Central memory CD8-positive, alpha-beta T cell (primary cell): ENCODE measurements around the gene CD209.
A peak's percentile ranks its signal among the peaks of the same experiment; 100 is the strongest.
"Not testable (repeated sequence)": the region's sequence is repeated elsewhere in the genome, so short reads cannot be mapped to it uniquely, and the experiment has no call there.

ENCODE experiments used
- ATAC-seq: fragments of 150-1000 bp; cut with Tn5 transposase; replicated peaks from 2 replicates; pipeline ENCODE4 v1.10.0; 2022; ENCODE audit warnings: mild to moderate bottlenecking, moderate FRiP score, moderate number of reproducible peaks; ENCODE audit not compliant: poor library complexity, severe bottlenecking; ENCODE audit errors: extremely low read depth
- DNase-seq, 2 donors: peaks; one replicate each; pipeline ENCODE4 v3.0.0; 2021; ENCODE audit warnings: low spot score in 2 of 2
- H3K27ac Mint-ChIP-seq: one replicate; pipeline ENCODE4 v1.8.0; 2022; ENCODE audit warnings: low read depth, mild to moderate bottlenecking, moderate library complexity, mixed read lengths
- H3K27me3 Mint-ChIP-seq: one replicate; pipeline ENCODE4 v1.8.0; 2022; ENCODE audit warnings: mixed read lengths
- H3K36me3 Mint-ChIP-seq: one replicate; pipeline ENCODE4 v1.8.0; 2022; ENCODE audit warnings: mild to moderate bottlenecking, moderate library complexity, mixed read lengths; ENCODE audit not compliant: insufficient read depth
- H3K4me1 Mint-ChIP-seq: one replicate; pipeline ENCODE4 v1.8.0; 2022; ENCODE audit warnings: mixed read lengths
- H3K4me3 Mint-ChIP-seq: one replicate; pipeline ENCODE4 v1.8.0; 2022; ENCODE audit warnings: mild to moderate bottlenecking, moderate library complexity, mixed read lengths
- H3K9me3 Mint-ChIP-seq: one replicate; pipeline ENCODE4 v1.8.0; 2022; ENCODE audit warnings: mixed read lengths

The CD209 gene

GRCh38 chr19:7763696-7764095 is 16.4 kb upstream of the CD209 start:
- peaks cover 18% of the 10 kb centered on the region for H3K27me3 Mint-ChIP-seq
- no peaks in the 10 kb centered on the region for H3K4me1 Mint-ChIP-seq
- H3K27ac Mint-ChIP-seq, result no peak overlapping the region
- ATAC-seq (no peak), DNase-seq (no peak)
- H3K36me3 Mint-ChIP-seq, result no peaks in the 10 kb centered on the region
- H3K9me3 Mint-ChIP-seq, result peaks cover 6% of the 10 kb centered on the region
- no peak overlapping the region for H3K4me3 Mint-ChIP-seq

DNA sequence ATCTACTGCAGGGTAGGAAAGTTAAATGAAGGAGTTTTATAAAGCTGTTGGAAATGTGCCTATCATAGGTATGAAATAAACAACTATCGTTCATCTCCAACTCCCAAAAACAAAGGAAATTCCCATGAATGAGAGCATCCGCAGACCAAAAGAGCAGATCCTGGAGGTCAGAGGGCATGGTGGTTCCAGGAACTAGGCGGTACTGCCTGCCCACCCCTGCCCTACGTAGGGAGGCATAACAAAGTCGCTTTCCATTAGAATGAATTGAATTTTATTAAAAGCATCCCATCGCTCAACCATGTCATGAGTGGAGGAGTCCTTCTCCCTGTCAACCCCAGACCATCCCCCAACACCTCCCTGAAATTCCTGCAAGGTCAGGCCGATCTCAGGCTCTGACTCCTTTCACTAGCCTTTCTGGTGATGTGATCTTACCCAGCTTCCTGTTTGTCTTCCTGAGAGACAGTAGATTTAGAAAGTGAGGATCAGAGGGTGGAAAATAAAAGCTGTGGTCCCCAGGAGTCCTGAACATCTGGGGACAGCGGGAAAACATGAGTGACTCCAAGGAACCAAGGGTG is 15.5 kb upstream of the CD209 start, which contains the start of gene CLEC4M:
Gene CLEC4M, plus strand, starts transcription at position 525 of the 575 bp plus-strand sequence. Its CDS starts 24 bp downstream, at position 549.
- no peak for DNase-seq
- H3K27me3 Mint-ChIP-seq, result peaks cover 18% of the 10 kb centered on the region
- no peak within 1 kb of the TSS for H3K4me3 Mint-ChIP-seq
- H3K36me3 Mint-ChIP-seq, result no peaks in the 10 kb centered on the region
- peaks cover 6% of the 10 kb centered on the region for H3K9me3 Mint-ChIP-seq
- ATAC-seq, result no peak
- no peaks in the 10 kb centered on the region for H3K4me1 Mint-ChIP-seq
- no peak within 1 kb of the TSS for H3K27ac Mint-ChIP-seq

GRCh38 chr19:7759156-7759555 is 11.8 kb upstream of the CD209 start:
- Mint-ChIP-seq H3K9me3 (peaks cover 18% of the 10 kb centered on the region), H3K4me1 (no peaks in the 10 kb centered on the region), H3K27me3 (peaks cover 18% of the 10 kb centered on the region), H3K36me3 (no peaks in the 10 kb centered on the region), H3K27ac (no peak overlapping the region), H3K4me3 (no peak overlapping the region)
- DNase-seq (no peak), ATAC-seq (no peak)

DNA sequence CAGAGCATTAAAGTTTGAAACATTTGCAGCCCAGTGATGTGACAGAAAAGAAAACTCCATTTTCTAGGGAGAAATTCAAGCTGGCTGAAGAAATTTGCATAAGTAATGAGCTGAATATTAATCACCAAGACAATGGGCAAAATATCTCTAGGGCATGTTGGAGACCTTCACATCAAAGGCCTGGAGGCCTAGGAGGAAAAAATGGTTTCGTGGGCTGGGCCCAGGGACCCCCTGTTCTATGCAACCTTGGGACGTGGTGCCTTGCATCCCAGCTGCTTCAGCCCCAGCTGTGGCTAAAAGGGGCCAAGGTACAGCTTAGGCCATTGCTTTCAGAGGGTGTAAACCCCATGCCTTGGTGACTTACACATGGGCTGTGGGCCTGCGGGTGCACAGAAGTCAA is 10.0 kb upstream of the CD209 start:
- Mint-ChIP-seq H3K27me3 (peaks cover 5% of the 10 kb centered on the region), H3K9me3 (peaks cover 18% of the 10 kb centered on the region), H3K36me3 (no peaks in the 10 kb centered on the region), H3K27ac (no peak overlapping the region), H3K4me3 (no peak overlapping the region), H3K4me1 (no peaks in the 10 kb centered on the region)
- no peak for DNase-seq
- no peak for ATAC-seq

GRCh38 chr19:7756258-7756657 is 8.9 kb upstream of the CD209 start:
- no peak overlapping the region for H3K27ac Mint-ChIP-seq
- H3K36me3 Mint-ChIP-seq, result no peaks in the 10 kb centered on the region
- peaks cover 8% of the 10 kb centered on the region for H3K27me3 Mint-ChIP-seq
- peaks cover 18% of the 10 kb centered on the region for H3K9me3 Mint-ChIP-seq
- no peak for ATAC-seq
- H3K4me1 Mint-ChIP-seq, result peaks cover 3% of the 10 kb centered on the region
- no peak for DNase-seq
- no peak overlapping the region for H3K4me3 Mint-ChIP-seq

DNA sequence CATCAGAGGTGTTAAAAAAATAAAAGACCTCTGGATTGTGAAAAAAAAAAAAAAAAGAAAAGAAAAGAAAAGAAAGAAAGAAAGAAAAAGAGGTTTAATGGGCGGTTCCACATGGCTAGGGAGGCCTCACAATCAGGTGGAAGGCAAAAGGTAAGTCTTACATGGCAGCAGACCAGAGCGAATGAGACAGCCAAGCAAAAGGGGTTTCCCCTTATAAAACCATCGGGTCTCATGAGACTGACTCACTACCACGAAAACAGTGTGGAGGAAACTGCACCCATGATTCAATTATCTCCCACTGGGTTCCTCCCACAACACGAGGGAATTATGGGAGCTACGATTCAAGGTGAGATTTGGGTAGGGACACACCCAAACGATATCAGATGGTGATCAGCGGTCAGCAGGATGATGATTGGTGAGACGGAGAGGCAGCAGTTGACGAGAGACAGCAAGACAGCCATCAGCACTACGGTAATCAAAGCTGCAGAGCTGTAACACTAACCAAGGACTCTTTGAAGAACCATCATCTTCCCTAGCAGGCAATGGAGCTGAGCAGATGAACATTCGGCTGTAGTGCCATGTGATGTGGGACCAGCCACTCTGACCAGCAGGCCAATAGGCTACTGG is 3.9 kb upstream of the CD209 start:
- ATAC-seq, result peak; percentile 46
- Mint-ChIP-seq H3K36me3 (peaks cover 2% of the 10 kb centered on the region), H3K27ac (peak overlapping the region; percentile 72), H3K27me3 (peaks cover 34% of the 10 kb centered on the region), H3K4me1 (peaks cover 8% of the 10 kb centered on the region), H3K4me3 (no peak overlapping the region), H3K9me3 (peaks cover 11% of the 10 kb centered on the region)
- no peak for DNase-seq

- H3K4me1 Mint-ChIP-seq, result peaks cover 8% of the 10 kb centered on the region
Observed at GRCh38 chr19:7748756-7749155, 1.4 kb upstream of the CD209 start.

GRCh38 chr19:7748171-7748570 is 837 bp upstream of the CD209 start:
- Mint-ChIP-seq H3K27me3 (peaks cover 34% of the 10 kb centered on the region), H3K4me1 (peaks cover 8% of the 10 kb centered on the region), H3K36me3 (peaks cover 2% of the 10 kb centered on the region), H3K27ac (no peak overlapping the region), H3K9me3 (peaks cover 6% of the 10 kb centered on the region), H3K4me3 (no peak overlapping the region)
- no peak for DNase-seq
- no peak for ATAC-seq

More at GRCh38 chr19:7748756-7749155, 1.4 kb upstream of the CD209 start:
- ATAC-seq (no peak), DNase-seq (no peak)
- Mint-ChIP-seq H3K27me3 (peaks cover 34% of the 10 kb centered on the region), H3K27ac (no peak overlapping the region), H3K4me3 (no peak overlapping the region), H3K36me3 (peaks cover 2% of the 10 kb centered on the region), H3K9me3 (peaks cover 6% of the 10 kb centered on the region)

DNA sequence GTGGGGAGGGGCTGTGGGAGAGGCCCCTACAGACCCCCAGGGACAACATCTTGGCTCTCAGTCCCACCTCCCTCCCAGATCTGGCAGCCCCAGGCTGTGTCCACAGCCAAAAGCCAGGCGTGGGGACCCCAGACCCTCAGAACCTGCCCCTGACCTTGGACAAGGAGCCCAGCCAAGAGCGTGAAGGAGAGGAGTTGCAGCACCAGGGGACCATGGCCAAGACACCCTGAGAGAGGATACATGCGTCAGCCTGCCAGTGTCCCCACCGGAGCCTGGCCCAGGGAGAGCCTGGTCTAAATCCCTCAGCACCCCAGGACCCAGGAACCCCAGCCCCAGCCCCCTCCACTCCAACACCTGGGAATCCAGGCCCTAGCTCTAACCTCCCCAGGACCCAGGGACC is 1.0 kb downstream of the CD209 start:
- not testable (repeated sequence) for H3K36me3 Mint-ChIP-seq, H3K9me3 Mint-ChIP-seq, ATAC-seq, H3K4me1 Mint-ChIP-seq, DNase-seq, H3K27ac Mint-ChIP-seq, H3K4me3 Mint-ChIP-seq
- peaks cover 27% of the 10 kb centered on the region for H3K27me3 Mint-ChIP-seq

GRCh38 chr19:7744871-7745650 is 2.3 kb downstream of the CD209 start:
- Mint-ChIP-seq H3K9me3 (peaks cover 6% of the 10 kb centered on the region), H3K4me3 (no peak overlapping the region), H3K4me1 (no peaks in the 10 kb centered on the region), H3K27me3 (peaks cover 16% of the 10 kb centered on the region), H3K27ac (no peak overlapping the region), H3K36me3 (peaks cover 2% of the 10 kb centered on the region)
- DNase-seq, result no peak
- no peak for ATAC-seq

DNA sequence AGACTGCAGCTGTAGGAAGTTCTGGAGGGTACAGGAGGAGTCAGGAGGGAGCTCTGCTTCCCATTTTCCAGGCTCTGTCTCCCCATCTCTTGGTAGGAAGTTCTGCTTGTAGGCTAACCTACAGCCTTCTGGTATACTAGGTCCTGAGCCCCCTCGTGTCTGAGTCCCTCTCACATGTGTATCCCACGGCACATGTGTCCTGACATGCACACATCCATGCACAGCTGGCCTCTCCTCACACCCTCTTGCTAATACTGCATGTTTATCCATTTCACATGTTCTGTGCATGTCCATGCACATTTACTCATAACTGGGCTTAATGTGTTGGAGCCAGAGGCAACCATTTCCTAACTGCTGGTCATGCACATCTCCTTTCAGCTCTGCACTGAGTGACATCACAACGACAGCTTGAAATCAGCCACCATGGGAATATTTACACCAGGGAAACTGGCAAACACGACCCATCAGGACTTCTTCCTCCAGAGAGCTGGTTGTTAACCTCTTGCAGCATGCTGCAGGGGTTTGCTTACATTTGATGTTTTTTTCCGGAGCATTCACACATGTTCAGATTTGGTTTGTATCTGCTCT is 3.0 kb downstream of the CD209 start:
- DNase-seq (no peak), ATAC-seq (no peak)
- H3K36me3 Mint-ChIP-seq, result peaks cover 2% of the 10 kb centered on the region
- peaks cover 16% of the 10 kb centered on the region for H3K27me3 Mint-ChIP-seq
- H3K27ac Mint-ChIP-seq, result no peak overlapping the region
- H3K4me3 Mint-ChIP-seq, result no peak overlapping the region
- H3K4me1 Mint-ChIP-seq, result no peaks in the 10 kb centered on the region
- H3K9me3 Mint-ChIP-seq, result peaks cover 6% of the 10 kb centered on the region

DNA sequence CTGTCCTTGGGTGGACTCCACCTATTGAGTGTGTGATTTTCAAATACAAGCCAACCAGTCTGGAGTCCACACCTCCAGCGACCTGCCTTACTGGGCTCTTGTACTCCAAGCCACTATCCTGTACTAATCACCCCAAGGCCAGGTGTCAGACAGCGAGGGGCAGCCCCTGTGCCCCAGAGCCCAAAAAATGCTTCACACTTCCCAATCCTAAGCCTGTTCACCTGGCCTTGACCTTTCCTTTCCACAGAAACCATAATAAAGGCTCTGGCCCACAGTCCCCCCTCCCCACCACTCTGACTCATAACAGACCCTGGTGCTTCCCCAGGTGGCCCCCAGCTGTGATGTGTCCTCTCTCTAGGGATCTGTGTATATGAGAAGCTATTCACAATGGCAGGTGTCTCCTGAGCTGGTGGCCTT is 3.9 kb downstream of the CD209 start:
- Mint-ChIP-seq H3K9me3 (peaks cover 6% of the 10 kb centered on the region), H3K4me1 (no peaks in the 10 kb centered on the region), H3K4me3 (no peak overlapping the region), H3K27me3 (peaks cover 16% of the 10 kb centered on the region), H3K36me3 (peaks cover 2% of the 10 kb centered on the region), H3K27ac (no peak overlapping the region)
- ATAC-seq, result no peak
- DNase-seq, result no peak
